Upper lobe of left lung (tissue), 6 donors: ENCODE measurements around the gene PER2. TPM values are rescaled to one million over a fixed set of nuclear protein-coding genes. Genes with fewer than 3 reads are reported as not detected.

Source experiments
- ATAC-seq, 2 donors: fragments of 200-7000 bp; cut with Tn5 transposase; one replicate each; pipeline ENCODE4 v1.9.1; 2022; ENCODE audit warnings: mild to moderate bottlenecking in 2 of 2, moderate library complexity in 2 of 2; ENCODE audit not compliant: low FRiP score in 2 of 2
- DNase-seq, 2 donors: peaks; one replicate each; pipeline ENCODE4 v3.0.0-alpha.2; 2019 to 2020
- H3K27ac ChIP-seq, 4 donors: fragments of 200-600 bp; sonication (generic); one replicate each; pipeline ENCODE4 v1.5.1; 2016 to 2019
- H3K27me3 ChIP-seq, 4 donors: fragments of 200-600 bp; sonication (generic); one replicate each; pipeline ENCODE4 v1.5.1; 2017 to 2019
- H3K36me3 ChIP-seq, 4 donors: fragments of 200-600 bp; sonication (generic); one replicate each; pipeline ENCODE4 v1.5.1; 2016 to 2019
- H3K4me1 ChIP-seq, 4 donors: fragments of 200-600 bp; sonication (generic); one replicate each; pipeline ENCODE4 v1.5.1; 2018 to 2019
- H3K4me3 ChIP-seq, 4 donors: fragments of 200-600 bp; sonication (generic); one replicate each; pipeline ENCODE4 v1.5.1; 2017 to 2019; ENCODE audit warnings: mild to moderate bottlenecking in 2 of 4, moderate library complexity in 1 of 4
- H3K9me3 ChIP-seq, 4 donors: fragments of 200-600 bp; sonication (generic); one replicate each; pipeline ENCODE4 v1.5.1; 2018 to 2019
- CTCF ChIP-seq, 6 experiments: fragments of 450-650 bp in 4 of 6; fragments of 200-600 bp in 2 of 6; sonication (generic) in 2 of 6; IDR thresholded peaks; one replicate each; pipeline ENCODE4 v1.5.1; 2016 to 2019; ENCODE audit warnings: antibody characterized with exemption in 6 of 6
- EP300 ChIP-seq, 4 donors: sonication (generic); formaldehyde crosslinking; IDR thresholded peaks; one replicate each; pipeline ENCODE4 v1.5.1; 2017; ENCODE audit warnings: antibody characterized with exemption in 4 of 4, control low read depth in 2 of 4
- POLR2A ChIP-seq, 4 donors: fragments of 450-650 bp; IDR thresholded peaks; one replicate each; pipeline ENCODE4 v1.5.1; 2016 to 2017; ENCODE audit warnings: antibody characterized with exemption in 4 of 4, mild to moderate bottlenecking in 2 of 4
- POLR2AphosphoS5 ChIP-seq, 2 donors: sonication (generic); formaldehyde crosslinking; IDR thresholded peaks; one replicate each; pipeline ENCODE4 v1.5.1; 2017; ENCODE audit warnings: antibody characterized with exemption in 2 of 2
- WGBS, 2 donors: methylation state at CpG; one replicate each; pipeline ENCODE4 v1.1.5; 2017 to 2018; 5-methylcytosine and 5-hydroxymethylcytosine counted together
- total RNA-seq, 6 donors: library from RNA; depleted of rRNA in 4 of 6; stranded (reverse); fragments of >200 nt in 4 of 6; gene quantifications; one replicate each; pipeline versions ENCODE4 v1.1.0 to v1.2.1, GENCODE V29; 2016 to 2021
- donor health status: DM: no; HTN: no; CAD: no; lungs with moderate emphysema.
- donor health status: DM: no; HTN: yes; CAD: no; lungs with severe emphysema.

PER2 gene
- total RNA-seq, 6 donors from 2014 or later, result 12.9 to 28.7 (median 18.1) TPM

GRCh38 chr2:238247002-238247822 lies 41.2 kb downstream of the PER2 start:
- DNase-seq, result peak in 1 of 2 donors; percentile 68
- Histone ChIP-seq H3K9me3 (no peaks in the 10 kb centered on the region), H3K4me3 (no peak overlapping the region), H3K27me3 (no peaks in the 10 kb centered on the region), H3K27ac (peak overlapping the region in 3 of 4 donors; percentile 46 to 68 (median 50)), H3K36me3 (peaks cover 0 to 68% (median 22%) of the 10 kb centered on the region in 4 donors), H3K4me1 (peaks cover 5 to 11% (median 8%) of the 10 kb centered on the region in 4 donors)
- peak; percentile 39 to 72 for ATAC-seq
- TF ChIP-seq EP300 (IDR thresholded peaks at IDR 0.05), result no peak
- TF ChIP-seq POLR2AphosphoS5 (IDR thresholded peaks at IDR 0.05), result no peak
- TF ChIP-seq CTCF (IDR thresholded peaks at IDR 0.05), result no peak
- TF ChIP-seq POLR2A (IDR thresholded peaks at IDR 0.05), result no peak
- 80 to 85% methylated on average over 9 to 13 of the region's 13 CpGs for WGBS, 2 donors

- Histone ChIP-seq H3K4me1 (peaks cover 19 to 24% (median 22%) of the 10 kb centered on the region in 4 donors), H3K9me3 (no peaks in the 10 kb centered on the region), H3K27me3 (peaks cover 0 to 4% (median 2%) of the 10 kb centered on the region in 4 donors), H3K36me3 (peaks cover 0 to 39% (median 6%) of the 10 kb centered on the region in 4 donors), H3K4me3 (no peak overlapping the region), H3K27ac (no peak overlapping the region)
- ATAC-seq, result no peak
- no peak for DNase-seq
- TF ChIP-seq CTCF (IDR thresholded peaks at IDR 0.05), result no peak
- TF ChIP-seq POLR2A (IDR thresholded peaks at IDR 0.05), result no peak
- no peak for TF ChIP-seq EP300 (IDR thresholded peaks at IDR 0.05)
- TF ChIP-seq POLR2AphosphoS5 (IDR thresholded peaks at IDR 0.05), result no peak
- WGBS, 2 donors, result 85 to 94% methylated on average over 5 of the region's 5 CpGs
Observed at GRCh38 chr2:238244151-238244550, 44.3 kb downstream of the PER2 start.

- 93 to 94% methylated on average over 6 to 10 of the region's 10 CpGs for WGBS, 2 donors
- ATAC-seq (no peak), DNase-seq (no peak)
- Histone ChIP-seq H3K27ac (peak overlapping the region in 1 of 4 donors; percentile 30), H3K4me1 (peaks cover 25 to 29% (median 27%) of the 10 kb centered on the region in 4 donors), H3K27me3 (peaks cover 0 to 10% (median 4%) of the 10 kb centered on the region in 4 donors), H3K4me3 (no peak overlapping the region), H3K9me3 (no peaks in the 10 kb centered on the region), H3K36me3 (peaks cover 0 to 34% (median 6%) of the 10 kb centered on the region in 4 donors)
- TF ChIP-seq EP300 (IDR thresholded peaks at IDR 0.05) (no peak), POLR2A (IDR thresholded peaks at IDR 0.05) (no peak)
Observed at GRCh38 chr2:238243496-238244076, 44.8 kb downstream of the PER2 start.

- DNase-seq, result no peak
- Histone ChIP-seq H3K4me1 (peaks cover 25 to 29% (median 27%) of the 10 kb centered on the region in 4 donors), H3K27ac (peak overlapping the region in 2 of 4 donors; percentile 30 to 39), H3K27me3 (peaks cover 0 to 12% (median 4%) of the 10 kb centered on the region in 4 donors), H3K4me3 (no peak overlapping the region), H3K36me3 (peaks cover 0 to 30% (median 6%) of the 10 kb centered on the region in 4 donors), H3K9me3 (no peaks in the 10 kb centered on the region)
- ATAC-seq, result no peak
- 63 to 72% methylated on average over 5 to 7 of the region's 7 CpGs for WGBS, 2 donors
- TF ChIP-seq CTCF (IDR thresholded peaks at IDR 0.05) (no peak), POLR2A (IDR thresholded peaks at IDR 0.05) (no peak)
Observed at GRCh38 chr2:238242731-238243495, 45.5 kb downstream of the PER2 start.

- TF ChIP-seq POLR2A (IDR thresholded peaks at IDR 0.05), result no peak
- no peak for TF ChIP-seq CTCF (IDR thresholded peaks at IDR 0.05)
- TF ChIP-seq POLR2AphosphoS5 (IDR thresholded peaks at IDR 0.05), result no peak
- TF ChIP-seq EP300 (IDR thresholded peaks at IDR 0.05), result no peak
- no peak for ATAC-seq
- Histone ChIP-seq H3K36me3 (peaks cover 0 to 24% (median 6%) of the 10 kb centered on the region in 4 donors), H3K4me1 (peaks cover 21 to 26% (median 23%) of the 10 kb centered on the region in 4 donors), H3K9me3 (no peaks in the 10 kb centered on the region), H3K27ac (no peak overlapping the region), H3K4me3 (no peak overlapping the region), H3K27me3 (peaks cover 0 to 12% (median 4%) of the 10 kb centered on the region in 4 donors)
- DNase-seq, result no peak
- 79 to 89% methylated on average over 2 of the region's 2 CpGs for WGBS, 2 donors
Observed at GRCh38 chr2:238241970-238242369, 46.4 kb downstream of the PER2 start.
